ENCODE results near the gene DAPK1.

DNA sequence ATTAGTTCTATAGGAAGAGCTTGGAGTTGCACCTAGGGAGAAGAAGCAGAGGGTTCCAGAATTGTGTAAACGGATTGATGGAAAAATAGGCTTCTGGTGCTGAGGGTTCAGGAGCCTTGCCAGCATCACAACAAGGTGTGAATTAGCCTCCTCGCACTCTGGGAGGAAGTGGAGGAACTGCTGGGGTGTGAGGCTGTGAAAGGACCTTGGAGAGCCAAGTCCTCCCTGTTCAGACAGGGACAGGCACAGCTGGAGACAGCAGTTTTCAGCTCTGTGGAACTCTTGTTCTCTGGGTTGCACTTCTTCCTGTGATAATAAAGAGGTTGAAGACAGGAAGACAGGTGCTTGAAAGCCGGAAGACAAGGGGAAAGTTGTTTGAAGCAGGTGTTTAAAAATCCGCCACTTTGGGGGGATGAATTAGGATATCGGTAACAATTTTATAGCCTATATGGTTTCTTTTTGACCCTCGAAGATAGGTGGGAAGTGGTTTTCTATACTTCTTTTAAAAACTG lies 22.6 kb downstream of the DAPK1 start:
- no peak for TF ChIP-seq CREB1 (IDR thresholded peaks at IDR 0.05; ENCODE audit: low read depth)
- no peak for TF ChIP-seq RAD21 (IDR thresholded peaks at IDR 0.05; ENCODE audit: low read depth)
- TF ChIP-seq TEAD4 (IDR thresholded peaks at IDR 0.05), result no peak
- no peak for TF ChIP-seq YY1 (IDR thresholded peaks at IDR 0.05; ENCODE audit: low read depth)
- TF ChIP-seq CEBPB (IDR thresholded peaks at IDR 0.05), result no peak
- TF ChIP-seq TAF1 (IDR thresholded peaks at IDR 0.05; ENCODE audit: low read depth), result no peak
- no peak for TF ChIP-seq EP300 (IDR thresholded peaks at IDR 0.05; ENCODE audit: borderline replicate concordance)
- TF ChIP-seq, protein P1, sequence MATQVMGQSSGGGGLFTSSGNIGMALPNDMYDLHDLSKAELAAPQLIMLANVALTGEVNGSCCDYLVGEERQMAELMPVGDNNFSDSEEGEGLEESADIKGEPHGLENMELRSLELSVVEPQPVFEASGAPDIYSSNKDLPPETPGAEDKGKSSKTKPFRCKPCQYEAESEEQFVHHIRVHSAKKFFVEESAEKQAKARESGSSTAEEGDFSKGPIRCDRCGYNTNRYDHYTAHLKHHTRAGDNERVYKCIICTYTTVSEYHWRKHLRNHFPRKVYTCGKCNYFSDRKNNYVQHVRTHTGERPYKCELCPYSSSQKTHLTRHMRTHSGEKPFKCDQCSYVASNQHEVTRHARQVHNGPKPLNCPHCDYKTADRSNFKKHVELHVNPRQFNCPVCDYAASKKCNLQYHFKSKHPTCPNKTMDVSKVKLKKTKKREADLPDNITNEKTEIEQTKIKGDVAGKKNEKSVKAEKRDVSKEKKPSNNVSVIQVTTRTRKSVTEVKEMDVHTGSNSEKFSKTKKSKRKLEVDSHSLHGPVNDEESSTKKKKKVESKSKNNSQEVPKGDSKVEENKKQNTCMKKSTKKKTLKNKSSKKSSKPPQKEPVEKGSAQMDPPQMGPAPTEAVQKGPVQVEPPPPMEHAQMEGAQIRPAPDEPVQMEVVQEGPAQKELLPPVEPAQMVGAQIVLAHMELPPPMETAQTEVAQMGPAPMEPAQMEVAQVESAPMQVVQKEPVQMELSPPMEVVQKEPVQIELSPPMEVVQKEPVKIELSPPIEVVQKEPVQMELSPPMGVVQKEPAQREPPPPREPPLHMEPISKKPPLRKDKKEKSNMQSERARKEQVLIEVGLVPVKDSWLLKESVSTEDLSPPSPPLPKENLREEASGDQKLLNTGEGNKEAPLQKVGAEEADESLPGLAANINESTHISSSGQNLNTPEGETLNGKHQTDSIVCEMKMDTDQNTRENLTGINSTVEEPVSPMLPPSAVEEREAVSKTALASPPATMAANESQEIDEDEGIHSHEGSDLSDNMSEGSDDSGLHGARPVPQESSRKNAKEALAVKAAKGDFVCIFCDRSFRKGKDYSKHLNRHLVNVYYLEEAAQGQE (IDR thresholded peaks at IDR 0.05; ENCODE audit: low read depth), result no peak
- TF ChIP-seq, protein P2, sequence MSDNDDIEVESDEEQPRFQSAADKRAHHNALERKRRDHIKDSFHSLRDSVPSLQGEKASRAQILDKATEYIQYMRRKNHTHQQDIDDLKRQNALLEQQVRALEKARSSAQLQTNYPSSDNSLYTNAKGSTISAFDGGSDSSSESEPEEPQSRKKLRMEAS (IDR thresholded peaks at IDR 0.05), result no peak
- TF ChIP-seq, protein P3, sequence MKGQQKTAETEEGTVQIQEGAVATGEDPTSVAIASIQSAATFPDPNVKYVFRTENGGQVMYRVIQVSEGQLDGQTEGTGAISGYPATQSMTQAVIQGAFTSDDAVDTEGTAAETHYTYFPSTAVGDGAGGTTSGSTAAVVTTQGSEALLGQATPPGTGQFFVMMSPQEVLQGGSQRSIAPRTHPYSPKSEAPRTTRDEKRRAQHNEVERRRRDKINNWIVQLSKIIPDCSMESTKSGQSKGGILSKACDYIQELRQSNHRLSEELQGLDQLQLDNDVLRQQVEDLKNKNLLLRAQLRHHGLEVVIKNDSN (IDR thresholded peaks at IDR 0.05), result no peak
- TF ChIP-seq ZBTB7A (IDR thresholded peaks at IDR 0.05; ENCODE audit: low read depth), result no peak
- TF ChIP-seq NFIC (IDR thresholded peaks at IDR 0.05), result no peak
- no peak for TF ChIP-seq FOXM1 (IDR thresholded peaks at IDR 0.05; ENCODE audit: borderline replicate concordance, low read depth)
- TF ChIP-seq TCF12 (IDR thresholded peaks at IDR 0.05; ENCODE audit: low read depth), result no peak

Measured in Ishikawa (cell line).